NB4 (cell line): Measurements from ENCODE around the gene EML4.

Experiments used
- DNase-seq: peaks from one replicate; pipeline ENCODE4 v3.0.0; 2010; ENCODE audit warnings: low read depth
- H3K4me3 ChIP-seq: one replicate; pipeline ENCODE4 v1.5.1; 2011; ENCODE audit warnings: mild to moderate bottlenecking, low read depth, low read length, moderate library complexity
- CTCF ChIP-seq: IDR thresholded peaks from one replicate; pipeline ENCODE4 v1.5.1; 2012; ENCODE audit warnings: low read depth, low read length
- MAX ChIP-seq: IDR thresholded peaks from 2 replicates; pipeline ENCODE4 v1.6.1; 2011; ENCODE audit warnings: low read depth, low read length
- MYC ChIP-seq: IDR thresholded peaks from 2 replicates; pipeline ENCODE4 v1.6.1; 2011; ENCODE audit warnings: low read depth, low read length
- POLR2A ChIP-seq: IDR thresholded peaks from 2 replicates; pipeline ENCODE4 v1.6.1; 2011; ENCODE audit warnings: mild to moderate bottlenecking; ENCODE audit not compliant: insufficient read length; ENCODE audit errors: extremely low read depth

EML4 gene

GRCh38 chr2:42199626-42200025, 30.5 kb downstream of the EML4 start:
- DNase-seq = no peak
- no peak overlapping the region for H3K4me3 ChIP-seq
- TF ChIP-seq MAX (no peak), MYC (no peak), CTCF (no peak), POLR2A (no peak)

GRCh38 chr2:42200926-42201855, 32.0 kb downstream of the EML4 start:
- no peak overlapping the region for H3K4me3 ChIP-seq
- no peak for TF ChIP-seq MYC
- no peak for TF ChIP-seq CTCF
- no peak for TF ChIP-seq MAX
- no peak for TF ChIP-seq POLR2A
- DNase-seq = no peak

GRCh38 chr2:42202634-42203008, 33.5 kb downstream of the EML4 start:
- no peak for TF ChIP-seq MYC
- TF ChIP-seq CTCF = no peak
- no peak for TF ChIP-seq POLR2A
- TF ChIP-seq MAX = no peak
- no peak for DNase-seq
- H3K4me3 ChIP-seq = no peak overlapping the region

GRCh38 chr2:42203792-42204191, 34.6 kb downstream of the EML4 start:
- no peak for TF ChIP-seq MAX
- TF ChIP-seq CTCF = no peak
- no peak for TF ChIP-seq MYC
- no peak for TF ChIP-seq POLR2A
- no peak overlapping the region for H3K4me3 ChIP-seq
- DNase-seq = no peak

- TF ChIP-seq MAX (no peak), MYC (no peak), CTCF (no peak), POLR2A (no peak)
- H3K4me3 ChIP-seq = no peak overlapping the region
- no peak for DNase-seq
Measured at GRCh38 chr2:42205337-42205736, 36.2 kb downstream of the EML4 start.
